HepG2 (cell line): ENCODE data around the gene BRD2. TPM values are rescaled to one million over a fixed set of nuclear protein-coding genes. Genes with fewer than 3 reads are reported as not detected.

Experiments
- CHD4 ChIP-seq: fragments of 200-600 bp; sonication (generic); IDR thresholded peaks from 2 replicates; pipeline ENCODE4 v1.7.0; 2017; ENCODE audit warnings: mild to moderate bottlenecking, low read length, borderline replicate concordance
- GABPB1 ChIP-seq: IDR thresholded peaks from 2 replicates; pipeline ENCODE4 v1.6.1; 2016; ENCODE audit warnings: mild to moderate bottlenecking, missing genetic modification reagents, moderate library complexity, missing compliant biosample characterization
- HES4 ChIP-seq: sonication (generic); formaldehyde crosslinking; IDR thresholded peaks from 2 replicates; pipeline ENCODE4 v1.9.0; 2021; ENCODE audit warnings: mild to moderate bottlenecking, missing genetic modification reagents, borderline replicate concordance
- JUNB ChIP-seq: sonication (generic); formaldehyde crosslinking; IDR thresholded peaks from 2 replicates; pipeline ENCODE4 v1.8.0; 2022; ENCODE audit warnings: missing genetic modification reagents, mild to moderate bottlenecking, borderline replicate concordance
- KMT2A ChIP-seq: sonication (generic); formaldehyde crosslinking; IDR thresholded peaks from 2 replicates; pipeline ENCODE4 v1.4.0; 2020; ENCODE audit warnings: missing genetic modification reagents
- SP1 ChIP-seq, 2 experiments: fragments of 450-650 bp in 1 of 2; sonication (generic) in 1 of 2; formaldehyde crosslinking in 1 of 2; IDR thresholded peaks; 2 replicates each; pipeline versions ENCODE4 v1.4.0 to v1.6.1; 2016 to 2020; ENCODE audit warnings: missing genetic modification reagents in 1 of 2
- TCF7L2 ChIP-seq: IDR thresholded peaks from 2 replicates; pipeline ENCODE4 v1.6.1; 2011; ENCODE audit warnings: mild to moderate bottlenecking, low read depth, low read length, moderate library complexity
- THYN1 ChIP-seq: sonication (generic); formaldehyde crosslinking; IDR thresholded peaks from 2 replicates; pipeline ENCODE4 v1.8.1; 2023; ENCODE audit warnings: low read depth, mild to moderate bottlenecking, moderate library complexity, missing genetic modification reagents, borderline replicate concordance
- ZFP36 ChIP-seq: fragments of 150-350 bp; IDR thresholded peaks from 2 replicates; pipeline ENCODE4 v1.6.1; 2018; ENCODE audit warnings: borderline replicate concordance, low read length, low read depth; ENCODE audit not compliant: partially characterized antibody
- ZNF24 ChIP-seq: fragments of 450-650 bp; IDR thresholded peaks from 2 replicates; pipeline ENCODE4 v1.6.1; 2017; ENCODE audit warnings: antibody characterized with exemption, mild to moderate bottlenecking
- ZNF605 ChIP-seq: sonication (generic); formaldehyde crosslinking; IDR thresholded peaks from 2 replicates; pipeline ENCODE4 v1.8.0; 2022; ENCODE audit warnings: mild to moderate bottlenecking, missing genetic modification reagents
- ZNF703 ChIP-seq: sonication (generic); formaldehyde crosslinking; IDR thresholded peaks from 2 replicates; pipeline ENCODE4 v1.5.1; 2020; ENCODE audit warnings: missing genetic modification reagents, mild to moderate bottlenecking, moderate library complexity, borderline replicate concordance
- ZNF75D ChIP-seq: sonication (generic); formaldehyde crosslinking; IDR thresholded peaks from 2 replicates; pipeline ENCODE4 v1.8.1; 2023; ENCODE audit warnings: missing genetic modification reagents, mild to moderate bottlenecking, borderline replicate concordance
- polyA plus RNA-seq, 8 experiments: library from polyadenylated mRNA; depleted of rRNA in 3 of 8; stranded (reverse) in 7 of 8; unstranded in 1 of 8; fragments of >200 nt; fragmentation: Illumina TruSeq in 4 of 8; extraction: Trizol in 4 of 8; gene quantifications; 2 replicates each; pipeline versions ENCODE4 v1.2.1 to v1.2.3, GENCODE V29; 2011 to 2016; ENCODE audit warnings: low read depth in 4 of 8, missing spikeins in 1 of 8, mixed read lengths in 1 of 8; ENCODE audit not compliant: insufficient read depth in 1 of 8
- total RNA-seq, 5 experiments: library from RNA; depleted of rRNA; stranded (reverse); fragments of >200 nt; fragmentation: Illumina TruSeq; extraction: Trizol; gene quantifications; 2 replicates each; pipeline ENCODE4 v1.2.3, GENCODE V29; 2016; ENCODE audit warnings: low read depth in 1 of 5
- TF ChIP-seq, protein P1 (sequence below): IDR thresholded peaks from 2 replicates; pipeline ENCODE4 v1.6.1; 2016; ENCODE audit warnings: missing biosample characterization, missing genetic modification reagents, low read depth
- TF ChIP-seq, protein P2 (sequence below): IDR thresholded peaks from 2 replicates; pipeline ENCODE4 v1.6.1; 2016; ENCODE audit warnings: missing genetic modification reagents, missing compliant biosample characterization
- TF ChIP-seq, protein P3 (sequence below): sonication (generic); formaldehyde crosslinking; IDR thresholded peaks from 2 replicates; pipeline ENCODE4 v1.4.0; 2020; ENCODE audit warnings: mild to moderate bottlenecking, missing genetic modification reagents

BRD2 gene
- total and polyA plus RNA-seq, 2 of the 13 experiments (the other 11 are each of a cell fraction or from before 2014, with no cell fraction given): 143 to 202 TPM

DNA sequence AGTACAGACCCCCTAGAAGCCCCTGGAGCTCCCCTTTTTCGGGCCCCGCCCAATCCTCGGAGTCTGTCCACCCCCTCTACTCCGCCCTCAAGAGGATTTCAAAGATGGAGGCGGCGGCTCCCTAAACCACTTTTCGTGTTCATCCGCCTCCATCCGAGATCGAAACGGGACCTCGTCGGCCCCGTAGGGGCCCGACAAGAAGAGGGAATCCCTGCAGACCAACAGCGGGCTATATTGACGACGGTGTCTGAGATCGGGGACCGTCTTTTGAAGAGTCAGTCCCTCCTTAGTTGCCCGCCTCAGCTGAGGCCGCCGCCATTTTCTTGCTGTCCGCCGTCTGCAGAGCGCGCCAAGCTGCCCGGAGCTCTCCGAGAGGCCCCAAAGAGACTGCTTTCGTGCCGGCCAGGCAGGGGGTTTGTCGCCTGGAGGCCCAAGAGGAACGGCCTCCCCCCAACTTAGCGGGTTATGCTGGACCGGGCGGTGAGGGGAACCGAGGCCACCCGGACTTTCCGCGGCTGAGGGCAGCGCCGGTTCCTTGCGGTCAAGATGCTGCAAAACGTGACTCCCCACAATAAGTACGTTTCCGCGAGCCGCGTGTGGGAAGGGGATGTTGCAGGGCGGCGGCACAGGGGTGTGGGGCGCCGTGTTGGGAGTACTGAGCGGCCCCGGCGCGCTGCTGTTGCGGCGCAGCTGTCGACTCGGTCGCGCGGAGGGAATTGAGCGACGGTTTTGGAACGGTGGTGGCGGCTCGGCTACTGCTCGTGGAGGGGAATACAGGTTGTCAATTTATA lies 4.2 kb downstream of the BRD2 start (continued):
- TF ChIP-seq, protein P1, sequence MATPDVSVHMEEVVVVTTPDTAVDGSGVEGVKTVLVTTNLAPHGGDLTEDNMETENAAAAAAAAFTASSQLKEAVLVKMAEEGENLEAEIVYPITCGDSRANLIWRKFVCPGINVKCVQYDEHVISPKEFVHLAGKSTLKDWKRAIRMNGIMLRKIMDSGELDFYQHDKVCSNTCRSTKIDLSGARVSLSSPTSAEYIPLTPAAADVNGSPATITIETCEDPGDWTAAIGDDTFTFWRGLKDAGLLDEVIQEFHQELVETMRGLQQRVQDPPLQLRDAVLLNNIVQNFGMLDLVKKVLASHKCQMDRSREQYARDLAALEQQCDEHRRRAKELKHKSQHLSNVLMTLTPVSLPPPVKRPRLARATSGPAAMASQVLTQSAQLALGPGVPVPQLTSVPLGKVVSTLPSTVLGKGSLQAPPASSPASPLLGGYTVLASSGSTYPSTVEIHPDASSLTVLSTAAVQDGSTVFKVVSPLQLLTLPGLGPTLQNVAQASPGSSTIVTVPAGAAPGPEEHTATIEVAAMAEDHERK (CRISPR knock-in tag): no peak
- TF ChIP-seq ZNF24 (no peak; the same call in 1 of the 2 replicates), JUNB (0 out of 2 replicates have a peak, but pooled peaks have one; percentile 60), THYN1 (CRISPR knock-in tag) (0 out of 2 replicates have a peak, but pooled peaks have one; percentile 57), ZFP36 (no peak), SP1 (IDR thresholded peaks at IDR 0.05) (no peak), SP1 (CRISPR knock-in tag; IDR thresholded peaks at IDR 0.05) (no peak), ZNF75D (CRISPR knock-in tag) (no peak), ZNF605 (CRISPR knock-in tag) (0 out of 2 replicates have a peak, but pooled peaks have one; percentile 11), TCF7L2 (no peak), GABPB1 (CRISPR knock-in tag) (no peak; the same call in 1 of the 2 replicates), ZNF703 (CRISPR knock-in tag) (peak; percentile 67; the same call in 1 of the 2 replicates), CHD4 (no peak), KMT2A (CRISPR knock-in tag) (no peak; the same call in 1 of the 2 replicates), HES4 (peak; percentile 3)
- TF ChIP-seq, protein P2, sequence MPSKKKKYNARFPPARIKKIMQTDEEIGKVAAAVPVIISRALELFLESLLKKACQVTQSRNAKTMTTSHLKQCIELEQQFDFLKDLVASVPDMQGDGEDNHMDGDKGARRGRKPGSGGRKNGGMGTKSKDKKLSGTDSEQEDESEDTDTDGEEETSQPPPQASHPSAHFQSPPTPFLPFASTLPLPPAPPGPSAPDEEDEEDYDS (CRISPR knock-in tag): no peak
- TF ChIP-seq, protein P3, sequence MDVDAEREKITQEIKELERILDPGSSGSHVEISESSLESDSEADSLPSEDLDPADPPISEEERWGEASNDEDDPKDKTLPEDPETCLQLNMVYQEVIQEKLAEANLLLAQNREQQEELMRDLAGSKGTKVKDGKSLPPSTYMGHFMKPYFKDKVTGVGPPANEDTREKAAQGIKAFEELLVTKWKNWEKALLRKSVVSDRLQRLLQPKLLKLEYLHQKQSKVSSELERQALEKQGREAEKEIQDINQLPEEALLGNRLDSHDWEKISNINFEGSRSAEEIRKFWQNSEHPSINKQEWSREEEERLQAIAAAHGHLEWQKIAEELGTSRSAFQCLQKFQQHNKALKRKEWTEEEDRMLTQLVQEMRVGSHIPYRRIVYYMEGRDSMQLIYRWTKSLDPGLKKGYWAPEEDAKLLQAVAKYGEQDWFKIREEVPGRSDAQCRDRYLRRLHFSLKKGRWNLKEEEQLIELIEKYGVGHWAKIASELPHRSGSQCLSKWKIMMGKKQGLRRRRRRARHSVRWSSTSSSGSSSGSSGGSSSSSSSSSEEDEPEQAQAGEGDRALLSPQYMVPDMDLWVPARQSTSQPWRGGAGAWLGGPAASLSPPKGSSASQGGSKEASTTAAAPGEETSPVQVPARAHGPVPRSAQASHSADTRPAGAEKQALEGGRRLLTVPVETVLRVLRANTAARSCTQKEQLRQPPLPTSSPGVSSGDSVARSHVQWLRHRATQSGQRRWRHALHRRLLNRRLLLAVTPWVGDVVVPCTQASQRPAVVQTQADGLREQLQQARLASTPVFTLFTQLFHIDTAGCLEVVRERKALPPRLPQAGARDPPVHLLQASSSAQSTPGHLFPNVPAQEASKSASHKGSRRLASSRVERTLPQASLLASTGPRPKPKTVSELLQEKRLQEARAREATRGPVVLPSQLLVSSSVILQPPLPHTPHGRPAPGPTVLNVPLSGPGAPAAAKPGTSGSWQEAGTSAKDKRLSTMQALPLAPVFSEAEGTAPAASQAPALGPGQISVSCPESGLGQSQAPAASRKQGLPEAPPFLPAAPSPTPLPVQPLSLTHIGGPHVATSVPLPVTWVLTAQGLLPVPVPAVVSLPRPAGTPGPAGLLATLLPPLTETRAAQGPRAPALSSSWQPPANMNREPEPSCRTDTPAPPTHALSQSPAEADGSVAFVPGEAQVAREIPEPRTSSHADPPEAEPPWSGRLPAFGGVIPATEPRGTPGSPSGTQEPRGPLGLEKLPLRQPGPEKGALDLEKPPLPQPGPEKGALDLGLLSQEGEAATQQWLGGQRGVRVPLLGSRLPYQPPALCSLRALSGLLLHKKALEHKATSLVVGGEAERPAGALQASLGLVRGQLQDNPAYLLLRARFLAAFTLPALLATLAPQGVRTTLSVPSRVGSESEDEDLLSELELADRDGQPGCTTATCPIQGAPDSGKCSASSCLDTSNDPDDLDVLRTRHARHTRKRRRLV (CRISPR knock-in tag): 0 out of 2 replicates have a peak, but pooled peaks have one; percentile 0
